GM15510 (cell line): ENCODE data around the gene IL5RA.

Experiments used
- POLR2A ChIP-seq: IDR thresholded peaks from 3 replicates; pipeline ENCODE4 v1.6.1; 2011; ENCODE audit warnings: borderline replicate concordance; ENCODE audit not compliant: insufficient read length; ENCODE audit errors: extremely low read depth

The IL5RA gene

DNA sequence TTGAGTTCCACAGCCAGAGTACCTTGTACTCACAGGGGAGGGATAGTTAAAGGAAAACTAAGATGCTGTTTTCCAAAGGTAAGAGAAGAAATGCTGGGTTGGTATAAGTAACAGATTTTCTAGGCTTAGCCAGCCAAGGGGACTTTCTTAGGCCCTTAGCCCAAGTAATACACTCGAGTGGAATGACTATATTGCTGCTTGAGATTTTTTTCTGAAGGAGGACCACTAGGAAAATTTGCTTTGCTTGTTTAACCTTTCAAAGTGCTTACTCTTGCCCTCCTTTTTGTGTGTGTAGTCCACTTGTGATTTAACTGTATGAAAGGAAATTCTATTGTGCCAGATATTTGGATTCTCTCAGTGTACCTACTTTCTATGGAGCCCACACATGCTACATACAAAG, 50.5 kb downstream of the IL5RA start:
- no peak for TF ChIP-seq POLR2A

DNA sequence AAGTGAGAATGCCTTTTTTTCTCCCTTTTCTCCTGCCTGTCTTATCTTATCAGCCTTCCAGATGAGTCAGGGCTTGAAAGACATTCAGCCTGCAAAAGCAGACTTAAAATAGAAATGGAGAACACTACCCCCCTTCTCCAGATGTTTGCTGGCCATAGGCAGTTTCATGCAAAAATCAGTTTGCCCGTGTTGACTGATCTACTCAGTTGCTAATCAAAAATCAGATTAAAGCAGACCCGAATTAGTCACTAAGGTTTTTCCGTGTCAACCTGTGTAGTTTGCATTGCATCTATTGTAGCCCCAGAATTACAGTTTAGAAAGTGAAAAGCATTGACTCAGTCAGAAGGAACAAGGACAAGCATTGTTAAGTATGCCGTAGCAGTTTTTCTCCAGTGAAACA, 56.2 kb downstream of the IL5RA start:
- no peak for TF ChIP-seq POLR2A

DNA sequence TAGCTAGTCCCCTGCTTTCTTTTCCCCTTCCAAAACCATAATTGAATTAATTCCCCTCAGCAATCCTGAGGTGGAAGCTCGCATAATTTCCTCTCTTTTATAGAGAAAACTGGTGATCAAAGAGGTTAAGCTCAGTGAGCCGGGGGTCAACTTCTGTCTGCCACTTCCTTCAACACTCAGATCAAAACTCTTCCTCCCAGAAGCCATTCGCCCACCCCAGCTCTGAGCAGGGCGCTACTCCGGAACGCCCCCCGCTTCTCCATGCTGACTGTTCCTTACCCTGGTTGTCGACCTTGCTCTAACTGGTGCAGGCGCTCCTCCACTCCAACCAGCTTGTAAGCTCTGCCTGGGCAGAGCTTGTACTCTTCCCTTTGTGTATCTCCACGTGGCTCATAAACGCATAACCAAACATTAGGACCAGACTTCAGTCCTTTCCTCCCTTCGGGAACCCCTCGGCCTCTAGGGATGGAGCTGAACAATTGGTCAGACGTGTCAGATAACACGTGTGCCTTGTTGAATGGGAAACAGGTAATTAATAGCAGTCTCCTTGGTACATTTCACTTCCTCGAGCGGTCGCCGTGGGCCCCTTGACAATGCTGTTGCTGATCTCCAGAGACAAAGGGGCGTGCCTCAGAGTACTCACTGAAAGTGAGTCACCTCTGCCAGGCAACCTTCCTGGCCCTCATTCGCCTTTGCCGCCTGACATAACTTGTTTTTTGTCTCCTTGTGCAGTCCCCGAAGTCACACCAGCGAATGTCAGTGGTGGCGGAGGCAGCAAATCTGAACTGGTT, 71.8 kb downstream of the IL5RA start:
- TF ChIP-seq POLR2A: no peak

DNA sequence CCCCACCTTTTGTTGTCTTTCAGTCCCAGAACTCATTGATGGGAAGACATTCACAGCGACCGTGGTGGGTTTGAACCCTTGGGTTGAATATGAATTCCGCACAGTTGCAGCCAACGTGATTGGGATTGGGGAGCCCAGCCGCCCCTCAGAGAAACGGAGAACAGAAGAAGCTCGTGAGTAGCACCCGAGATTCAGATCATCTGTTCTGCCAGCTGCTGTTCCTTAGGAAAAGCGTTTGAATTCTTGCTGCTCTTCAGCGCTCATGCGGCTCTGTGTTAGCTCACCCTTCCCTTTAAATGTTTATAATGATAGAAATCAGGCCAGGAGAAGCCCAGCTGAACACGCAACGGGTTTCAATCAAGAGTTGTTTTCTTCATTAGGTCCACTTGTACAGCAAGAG, 73.0 kb downstream of the IL5RA start:
- no peak for TF ChIP-seq POLR2A

DNA sequence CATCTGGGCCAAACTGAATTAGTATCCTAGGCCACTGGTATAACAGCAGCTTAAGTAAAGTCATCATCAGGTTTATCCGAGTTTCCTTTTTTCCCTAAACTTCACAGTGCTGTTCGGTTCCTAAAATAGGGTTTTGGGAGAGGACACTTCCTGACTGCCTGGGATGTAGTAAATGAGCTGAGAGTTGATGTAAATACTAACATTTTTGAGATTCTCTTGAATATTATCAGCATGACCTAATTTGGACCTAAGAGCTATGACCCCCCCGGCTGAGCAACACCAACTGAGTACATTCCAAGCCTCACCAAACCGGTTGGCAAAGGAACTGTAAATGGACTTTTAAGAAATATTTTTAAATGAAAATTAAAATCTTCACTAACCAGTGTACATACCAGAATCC, 78.8 kb downstream of the IL5RA start:
- TF ChIP-seq POLR2A: no peak

DNA sequence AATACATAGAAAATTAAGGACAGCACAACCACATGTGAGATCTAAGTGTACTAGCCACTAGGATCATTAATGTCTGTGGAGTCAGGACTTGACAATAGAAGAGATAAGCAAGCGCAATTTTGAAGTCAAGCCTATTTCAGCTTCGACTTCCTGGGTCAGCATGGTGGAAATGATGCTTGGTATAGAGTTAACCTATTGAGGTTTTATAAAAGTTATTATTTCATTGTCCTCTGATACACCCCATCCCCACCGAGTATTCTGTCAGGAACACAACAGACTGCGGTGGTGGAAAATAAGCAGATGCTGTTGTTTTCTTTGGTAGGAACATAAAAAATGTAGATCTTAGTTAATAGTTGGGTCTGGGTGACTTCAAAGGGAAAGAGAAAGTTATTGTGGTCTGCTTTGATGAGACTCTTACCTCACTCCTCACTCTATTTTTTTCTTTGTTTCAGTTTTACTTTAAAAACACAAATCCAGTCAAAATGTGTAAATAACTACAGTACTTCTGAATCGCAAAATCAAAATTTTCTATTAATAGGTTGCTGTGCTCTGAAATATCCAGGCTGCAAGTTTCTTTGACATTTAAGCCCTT, 82.1 kb downstream of the IL5RA start:
- no peak for TF ChIP-seq POLR2A

- TF ChIP-seq POLR2A: no peak
Measured at GRCh38 chr3:3023111-3023745, 86.9 kb downstream of the IL5RA start.

DNA sequence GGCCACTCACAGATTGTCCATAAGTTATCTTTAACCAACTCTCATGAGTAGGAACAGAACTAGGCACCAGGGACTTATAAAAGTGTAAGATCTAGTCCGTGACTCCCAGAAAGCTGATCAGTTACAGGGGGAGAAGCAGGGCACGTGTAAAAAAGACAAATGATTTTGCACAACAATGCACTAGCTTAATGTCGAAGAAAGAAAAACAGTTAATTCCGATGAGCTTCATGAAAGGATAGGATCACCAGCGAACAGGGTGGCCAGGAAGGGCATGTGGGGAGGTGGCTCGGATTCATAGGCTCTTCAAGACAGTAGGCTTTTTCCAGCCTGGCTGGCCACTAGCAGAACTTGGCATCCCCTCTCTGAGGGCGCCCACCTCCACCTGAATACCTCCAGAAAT, 90.0 kb downstream of the IL5RA start:
- TF ChIP-seq POLR2A: no peak
